GM19023 (cell line): Measurements from ENCODE around the gene SLC28A1.
"Not testable (repeated sequence)": the region's sequence is repeated elsewhere in the genome, so short reads cannot be mapped to it uniquely, and the experiment has no call there.

Experiments used
- ATAC-seq: cut with Tn5 transposase; IDR thresholded peaks from one replicate; pipeline ENCODE4 v1.9.1; 2021; ENCODE audit warnings: mild to moderate bottlenecking, moderate library complexity; ENCODE audit not compliant: unreplicated experiment

SLC28A1 gene

DNA sequence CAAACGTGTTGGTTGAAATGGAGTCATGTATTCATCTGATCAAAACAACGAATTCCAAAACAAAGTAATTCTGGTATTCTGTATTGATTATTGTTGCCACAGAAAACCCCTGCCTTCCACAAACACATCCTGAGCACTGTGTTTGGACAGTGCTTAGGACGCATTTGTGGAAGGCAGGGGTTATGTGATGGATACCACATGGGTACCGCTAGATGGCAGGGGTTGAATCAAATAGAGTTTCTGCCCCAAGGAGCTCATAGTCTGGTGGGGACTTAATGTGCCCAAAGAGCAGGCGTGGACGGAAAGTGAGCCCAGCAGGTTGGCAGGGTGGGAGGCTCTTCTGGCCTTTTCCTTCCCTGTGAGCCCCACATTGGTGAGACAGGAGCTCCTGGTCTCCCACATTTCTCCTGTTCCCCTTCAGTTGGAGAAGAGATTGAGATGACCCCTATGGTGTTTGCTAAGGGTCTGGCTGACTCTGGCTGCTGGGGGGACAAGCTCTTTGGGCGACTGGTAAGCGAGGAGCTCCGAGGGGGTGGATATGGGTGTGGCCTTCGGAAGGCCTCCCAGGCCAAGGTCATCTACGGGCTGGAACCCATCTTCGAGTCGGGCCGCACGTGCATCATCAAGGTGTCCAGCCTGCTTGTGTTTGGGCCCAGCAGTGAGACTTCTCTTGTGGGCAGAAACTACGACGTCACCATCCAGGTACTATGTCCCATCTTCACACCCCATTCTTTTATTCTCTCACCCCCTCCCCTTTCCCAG, 22.1 kb upstream of the SLC28A1 start:
- ATAC-seq: no peak

DNA sequence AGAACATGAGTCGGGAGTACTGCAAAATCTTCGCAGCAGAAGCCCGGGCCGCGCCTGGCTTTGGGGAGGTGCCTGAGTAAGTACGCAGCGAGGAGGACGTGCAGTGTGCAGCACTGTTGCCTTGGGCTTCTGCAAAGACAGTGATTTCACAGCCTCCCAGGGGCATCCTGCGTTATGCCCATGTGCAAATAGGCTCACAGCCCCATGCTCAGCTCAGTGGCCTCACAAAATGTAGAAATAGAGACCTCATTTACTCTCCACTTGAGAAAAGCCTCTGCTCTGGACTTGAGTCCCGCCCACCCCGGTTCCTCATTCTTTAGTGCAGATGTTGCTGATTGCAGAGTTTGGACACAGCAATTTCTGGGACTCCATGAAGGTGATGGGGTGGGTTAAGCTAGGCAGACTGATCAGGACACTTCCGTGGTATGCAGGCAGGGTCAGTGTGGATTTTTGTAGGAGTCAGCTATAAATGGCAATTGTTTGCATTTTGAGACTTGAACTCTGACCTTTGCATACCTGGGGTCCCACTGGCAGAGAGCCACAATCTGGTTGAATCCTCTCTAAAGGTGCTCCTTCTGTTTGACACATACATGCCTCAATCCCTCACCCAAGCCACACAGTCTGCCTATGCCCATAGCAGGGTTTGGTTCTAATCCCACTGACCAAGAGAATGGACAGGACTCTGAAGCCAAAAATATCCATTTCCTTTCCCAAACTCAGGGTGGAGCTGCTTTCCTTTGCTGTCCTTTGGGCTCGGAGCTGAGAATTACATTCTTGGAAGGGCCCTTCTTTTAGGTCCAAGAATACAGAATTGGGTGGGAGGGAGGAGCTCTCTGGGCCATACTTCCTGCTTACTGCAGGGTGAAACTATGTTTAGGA, 20.7 kb upstream of the SLC28A1 start:
- no peak for ATAC-seq

DNA sequence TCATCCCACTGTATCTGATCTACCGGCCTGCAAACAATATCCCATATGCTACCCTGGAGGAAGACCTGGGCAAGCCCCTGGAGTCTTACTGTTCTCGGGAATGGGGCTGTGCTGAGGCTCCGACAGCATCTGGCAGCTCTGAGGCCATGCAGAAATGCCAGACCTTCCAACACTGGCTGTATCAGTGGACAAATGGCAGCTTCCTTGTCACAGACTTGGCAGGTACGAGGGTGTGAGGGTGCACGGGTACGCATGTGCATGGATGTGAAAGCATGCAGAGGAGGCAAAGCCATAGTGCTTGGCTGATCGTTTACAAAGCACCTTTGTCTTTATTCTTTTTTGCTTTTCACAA, 20.0 kb upstream of the SLC28A1 start:
- ATAC-seq: no peak

DNA sequence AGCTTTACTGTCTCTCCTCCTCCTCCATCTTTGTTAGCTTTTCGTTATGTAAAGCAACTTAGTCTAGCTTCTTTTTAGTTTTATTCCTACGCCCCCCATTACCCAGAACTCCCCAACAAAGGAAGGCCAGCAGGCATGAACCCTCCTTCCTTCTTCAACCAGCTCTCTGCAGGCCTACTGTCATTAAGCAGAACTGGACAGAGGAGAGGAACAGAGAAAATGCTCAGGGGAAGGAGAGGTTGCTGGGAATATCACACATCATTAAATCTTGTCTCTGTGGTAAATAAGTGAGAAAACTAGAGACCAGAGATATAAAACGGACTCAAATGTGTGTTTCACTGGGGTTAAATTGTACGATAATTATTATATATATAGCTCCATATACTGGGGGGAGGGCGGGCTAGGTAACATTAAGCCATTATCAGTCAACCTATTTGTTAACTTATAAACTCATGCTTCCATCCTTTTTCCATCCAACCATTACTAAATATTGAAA, 19.3 kb upstream of the SLC28A1 start:
- no peak for ATAC-seq

DNA sequence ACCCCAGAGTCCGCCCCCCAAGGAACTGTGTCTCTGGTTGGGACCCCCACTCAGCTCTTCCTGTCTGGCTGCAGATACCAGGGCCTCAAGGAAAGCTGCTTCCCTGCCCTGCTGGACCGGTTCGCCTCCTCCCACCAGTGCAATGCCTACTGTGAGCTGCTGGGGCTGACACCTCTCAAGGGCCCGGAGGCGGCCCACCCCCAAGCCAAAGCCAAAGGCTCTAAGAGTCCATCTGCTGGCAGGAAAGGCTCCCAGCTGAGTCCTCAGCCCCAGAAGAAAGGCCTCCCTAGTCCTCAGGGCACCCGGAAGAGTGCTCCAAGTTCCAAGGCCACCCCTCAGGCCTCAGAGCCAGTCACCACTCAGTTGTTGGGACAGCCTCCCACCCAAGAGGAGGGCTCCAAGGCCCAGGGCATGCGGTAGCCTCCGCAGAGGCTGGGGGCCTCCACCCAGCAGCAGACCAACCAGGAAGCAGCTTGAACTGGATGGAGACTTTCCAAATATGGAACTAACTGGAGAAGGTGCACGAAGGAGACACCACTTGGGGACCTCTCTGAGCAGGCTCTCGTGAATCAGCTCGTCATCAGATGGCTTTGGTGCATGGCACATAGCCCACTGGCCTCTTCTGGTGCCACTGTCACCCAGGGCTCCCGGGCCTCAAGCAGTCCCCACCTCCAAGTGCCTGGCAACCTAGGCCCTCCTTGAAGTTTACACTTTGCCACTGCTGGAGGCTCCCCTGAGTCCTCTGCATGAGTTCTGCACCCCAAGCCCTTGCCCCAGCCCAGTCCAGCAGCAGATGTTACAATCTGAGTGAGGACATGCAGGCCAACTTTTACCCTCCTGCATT, 16.2 kb upstream of the SLC28A1 start:
- ATAC-seq: no peak

DNA sequence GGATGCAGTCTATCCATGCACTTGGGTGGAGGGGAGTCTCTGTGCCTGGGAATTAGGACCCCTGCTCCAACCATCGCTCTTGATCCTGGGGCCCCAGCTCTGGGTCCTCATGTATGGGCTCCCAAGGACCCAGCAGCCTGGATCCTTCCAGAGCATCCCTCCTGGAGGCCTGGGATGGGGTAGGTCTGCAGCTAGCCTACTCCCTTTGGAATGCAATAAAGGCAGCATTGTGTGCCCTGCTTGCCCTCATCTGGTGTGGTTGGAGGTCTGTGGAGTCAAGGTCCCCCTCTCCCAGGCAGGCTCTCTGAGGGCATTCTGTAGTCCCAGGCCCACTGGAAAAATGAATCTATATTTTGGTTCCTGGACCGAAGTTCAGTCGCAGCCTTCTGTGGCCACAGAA, 15.0 kb upstream of the SLC28A1 start:
- no peak for ATAC-seq

DNA sequence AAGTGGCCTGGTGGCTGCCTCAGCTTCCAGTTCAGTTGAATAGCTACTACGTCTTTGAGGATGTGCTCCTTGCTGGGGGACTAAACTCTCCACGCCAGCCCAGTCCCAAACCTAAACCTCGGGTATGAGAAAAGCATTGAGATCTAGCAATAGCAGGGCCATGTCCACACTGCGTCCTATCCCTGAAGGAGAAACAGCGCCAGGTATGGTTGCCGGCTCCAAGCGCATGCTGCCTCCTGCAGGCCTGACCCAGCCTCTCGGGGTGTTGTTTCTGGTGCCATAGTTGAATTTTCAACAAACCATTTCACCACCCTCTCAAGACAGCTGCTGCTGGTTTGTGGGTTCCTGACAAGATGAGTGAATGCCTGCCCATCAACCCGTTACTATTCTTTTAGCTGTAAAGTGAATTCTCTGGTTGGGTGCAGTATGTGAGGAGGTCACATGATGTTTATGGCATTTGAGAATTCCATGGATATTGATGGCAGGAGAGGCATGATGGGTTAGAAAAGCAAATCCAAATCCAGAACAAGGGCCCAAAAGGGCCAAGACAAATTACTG, 13.0 kb upstream of the SLC28A1 start:
- ATAC-seq: no peak

DNA sequence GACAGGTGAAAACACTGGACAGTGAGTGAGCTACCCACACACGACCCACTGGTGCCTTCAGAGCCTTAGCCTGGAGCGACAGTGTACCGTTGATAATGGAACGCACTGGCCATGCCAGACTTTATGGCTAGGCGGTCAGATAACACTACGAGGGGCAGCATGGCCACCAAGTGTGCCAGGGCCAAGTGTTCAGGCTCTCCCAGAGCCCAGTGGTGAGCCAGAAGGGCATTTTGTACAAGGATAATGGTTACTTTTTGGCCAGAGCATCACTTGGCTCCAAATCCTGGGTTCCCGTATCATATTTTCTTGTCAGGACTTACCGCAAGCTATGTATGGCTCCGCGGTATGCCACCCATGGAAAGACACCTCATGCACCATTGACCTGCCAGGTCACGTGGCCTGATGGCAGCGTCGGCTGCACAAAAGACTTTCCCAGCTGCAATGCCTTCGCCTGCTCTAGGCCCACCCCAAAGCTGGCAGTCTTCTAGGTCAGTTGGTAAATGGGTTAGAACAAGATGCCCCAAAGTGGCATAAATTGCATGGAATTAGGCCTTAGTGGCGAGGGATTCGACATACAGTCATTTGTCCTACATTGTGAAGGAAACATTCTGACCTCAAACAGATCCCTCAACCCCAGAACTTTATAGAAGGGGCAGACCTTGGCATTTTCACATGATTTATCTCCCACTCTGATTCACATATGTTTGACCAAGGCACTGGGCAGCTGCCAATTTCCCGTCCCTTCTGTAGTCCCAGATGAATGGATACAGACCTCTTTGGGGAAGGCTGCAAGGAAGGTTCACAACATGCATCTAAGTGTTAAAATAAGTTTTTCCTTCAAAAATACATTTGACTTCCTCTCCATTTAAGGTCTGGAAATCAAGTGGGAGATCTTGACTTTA, 12.2 kb upstream of the SLC28A1 start:
- ATAC-seq: no peak

DNA sequence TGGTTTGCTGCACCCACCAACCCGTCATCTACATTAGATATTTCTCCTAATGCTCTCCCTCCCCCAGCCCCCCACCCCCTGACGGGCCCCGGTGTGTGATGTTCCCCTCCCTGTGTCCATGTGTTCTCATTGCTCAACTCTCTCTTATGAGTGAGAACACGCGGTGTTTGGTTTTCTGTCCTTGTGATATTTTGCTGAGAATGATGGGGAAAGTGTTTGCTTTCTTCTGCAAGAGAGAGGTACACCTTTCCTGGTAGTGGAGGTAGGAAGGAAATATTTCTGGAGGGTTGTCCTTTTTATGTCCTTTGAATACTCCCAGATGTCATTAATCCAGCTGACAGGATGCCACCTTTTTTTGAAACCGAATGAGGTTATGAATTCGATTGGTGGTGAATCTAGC, 10.5 kb upstream of the SLC28A1 start:
- ATAC-seq: no peak

DNA sequence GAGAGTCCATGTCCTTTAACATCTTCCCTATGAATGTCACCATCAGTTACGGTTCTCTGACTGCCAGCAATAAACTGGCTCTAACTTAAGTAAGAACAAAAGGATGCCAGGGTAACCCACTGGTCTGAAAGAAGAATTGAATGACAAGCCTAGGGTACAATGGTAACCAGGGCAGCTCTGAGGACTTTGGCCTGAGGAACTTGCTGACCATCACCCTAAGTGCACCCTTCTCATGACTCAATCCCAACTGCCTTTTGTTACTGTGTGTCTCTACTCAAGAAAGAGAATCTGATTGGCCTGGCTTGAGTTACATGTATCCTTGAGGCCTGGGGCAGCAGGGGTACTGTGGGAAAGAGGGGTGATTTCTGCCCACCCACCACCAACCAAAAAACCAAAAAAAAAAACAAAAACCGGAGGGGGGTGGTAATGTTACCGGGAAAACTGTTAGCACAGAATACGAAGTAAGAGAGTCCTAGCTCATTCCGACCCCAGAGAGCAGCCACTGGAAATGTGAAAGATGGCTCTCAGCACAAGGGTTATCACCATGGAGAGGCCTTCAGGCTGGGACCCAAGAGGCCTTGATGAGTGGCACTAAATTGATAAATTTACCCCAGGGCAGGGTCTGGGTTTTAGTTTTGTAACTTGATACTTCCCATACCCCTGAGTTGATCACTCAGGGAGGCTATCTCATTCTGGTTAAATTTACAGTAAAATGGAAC, 9.3 kb upstream of the SLC28A1 start:
- no peak for ATAC-seq

DNA sequence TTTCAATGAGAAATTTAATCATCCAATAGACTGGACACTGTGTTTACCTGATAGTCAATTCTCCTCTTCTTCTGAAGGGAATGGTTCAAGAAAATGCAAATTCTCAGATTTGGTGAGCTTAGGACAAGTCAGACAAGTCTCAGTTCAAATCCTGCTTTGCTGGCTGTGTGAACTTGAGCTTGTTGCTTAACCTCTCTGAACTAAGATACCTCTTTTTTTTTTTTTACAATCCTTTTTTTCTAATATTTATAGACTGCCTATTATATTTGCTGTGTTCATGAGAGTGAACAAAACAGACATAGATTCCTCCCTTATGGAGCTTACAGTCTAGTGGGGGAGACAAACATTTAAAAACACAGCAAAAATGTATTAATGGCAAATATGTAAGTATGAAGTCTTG, 8.2 kb upstream of the SLC28A1 start:
- ATAC-seq: no peak

DNA sequence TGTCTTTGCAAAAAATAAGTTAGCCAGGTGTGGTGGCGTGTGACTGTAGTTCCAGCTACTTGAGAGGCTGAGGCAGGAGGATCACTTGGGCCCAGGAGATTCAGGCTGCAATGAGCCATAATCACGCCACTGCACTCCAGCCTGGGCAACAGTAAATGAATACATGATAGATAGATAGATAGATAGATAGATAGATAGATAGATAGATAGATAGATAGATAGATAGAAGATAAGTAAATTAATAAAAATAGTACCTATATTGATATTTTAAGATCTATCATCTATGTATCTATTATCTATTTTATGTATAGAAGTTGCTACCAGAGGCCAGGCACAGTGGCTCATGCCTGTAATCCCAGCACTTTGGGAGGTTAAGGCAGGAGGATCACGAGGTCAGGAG, 6.8 kb upstream of the SLC28A1 start:
- ATAC-seq: not testable (repeated sequence)

DNA sequence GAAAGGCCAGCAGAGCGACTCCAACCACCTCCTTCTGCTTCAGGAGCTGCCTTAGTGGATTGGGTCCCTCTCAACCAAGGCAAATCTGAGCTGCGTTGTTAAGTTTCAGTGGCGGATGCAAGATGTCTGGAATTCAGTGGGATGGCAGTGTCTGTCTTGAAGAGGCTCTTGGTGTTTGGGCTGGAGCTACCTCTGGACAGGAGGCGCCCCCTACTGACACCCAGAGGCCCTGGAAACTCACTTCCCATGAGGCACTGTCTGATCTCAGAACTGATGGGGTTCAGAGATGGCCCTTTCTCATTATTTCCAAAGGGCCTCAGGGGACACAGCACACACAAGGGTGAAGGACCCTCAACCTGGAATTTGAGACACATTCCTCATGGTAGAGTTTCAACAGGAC, 6.0 kb upstream of the SLC28A1 start:
- ATAC-seq: no peak

DNA sequence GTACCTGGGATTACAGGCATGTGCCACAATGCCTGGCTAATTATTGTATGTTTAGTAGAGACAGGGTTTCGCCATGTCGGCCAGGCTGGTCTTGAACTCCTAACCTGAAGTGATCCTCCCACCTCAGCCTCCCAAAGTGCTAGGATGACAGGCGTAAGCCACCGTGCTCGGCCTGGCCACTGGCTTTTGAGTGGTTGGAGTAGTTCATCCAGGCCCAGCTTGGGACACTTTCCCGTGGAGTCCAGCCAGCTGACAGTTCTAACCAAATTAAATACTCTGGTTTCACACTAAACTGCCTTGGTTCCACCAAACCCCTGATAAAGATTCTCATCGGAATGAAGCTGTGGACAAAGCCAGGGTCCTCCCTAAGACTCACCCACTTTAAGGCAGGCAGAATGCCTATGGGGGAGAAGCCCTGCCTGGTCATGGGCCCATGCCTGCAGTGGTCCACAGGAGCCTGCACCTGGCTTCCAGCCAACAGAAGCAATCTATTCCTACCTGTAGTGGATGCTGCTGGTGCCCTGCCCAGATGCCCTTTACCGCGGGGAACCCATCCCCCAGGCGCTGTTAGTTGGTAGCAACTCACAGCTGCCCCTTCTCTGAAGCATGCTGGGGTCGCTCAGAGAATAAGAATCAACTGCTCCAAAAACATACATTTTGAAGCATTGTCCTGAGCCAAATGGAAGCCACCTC, 5.2 kb upstream of the SLC28A1 start:
- ATAC-seq: no peak

DNA sequence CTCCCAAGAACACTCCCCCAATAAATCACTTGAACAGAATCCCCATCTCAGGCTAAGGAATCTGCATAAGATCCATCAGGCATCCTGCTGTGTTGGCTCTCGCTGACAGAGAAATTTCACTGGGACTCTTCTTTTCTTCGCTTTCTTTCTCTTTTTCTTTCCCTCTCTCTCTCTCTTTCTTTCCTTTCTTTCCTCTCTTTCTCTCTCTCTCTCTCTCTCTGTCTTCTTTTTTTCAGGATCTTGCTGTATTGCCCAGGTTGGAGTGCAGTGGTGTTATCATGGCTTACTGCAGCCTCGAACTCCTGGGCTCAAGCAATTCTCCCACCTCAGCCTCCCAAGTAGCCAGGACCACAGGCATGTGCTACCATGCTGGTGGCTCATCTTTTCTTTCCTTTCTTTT, 4.5 kb upstream of the SLC28A1 start:
- ATAC-seq: no peak

DNA sequence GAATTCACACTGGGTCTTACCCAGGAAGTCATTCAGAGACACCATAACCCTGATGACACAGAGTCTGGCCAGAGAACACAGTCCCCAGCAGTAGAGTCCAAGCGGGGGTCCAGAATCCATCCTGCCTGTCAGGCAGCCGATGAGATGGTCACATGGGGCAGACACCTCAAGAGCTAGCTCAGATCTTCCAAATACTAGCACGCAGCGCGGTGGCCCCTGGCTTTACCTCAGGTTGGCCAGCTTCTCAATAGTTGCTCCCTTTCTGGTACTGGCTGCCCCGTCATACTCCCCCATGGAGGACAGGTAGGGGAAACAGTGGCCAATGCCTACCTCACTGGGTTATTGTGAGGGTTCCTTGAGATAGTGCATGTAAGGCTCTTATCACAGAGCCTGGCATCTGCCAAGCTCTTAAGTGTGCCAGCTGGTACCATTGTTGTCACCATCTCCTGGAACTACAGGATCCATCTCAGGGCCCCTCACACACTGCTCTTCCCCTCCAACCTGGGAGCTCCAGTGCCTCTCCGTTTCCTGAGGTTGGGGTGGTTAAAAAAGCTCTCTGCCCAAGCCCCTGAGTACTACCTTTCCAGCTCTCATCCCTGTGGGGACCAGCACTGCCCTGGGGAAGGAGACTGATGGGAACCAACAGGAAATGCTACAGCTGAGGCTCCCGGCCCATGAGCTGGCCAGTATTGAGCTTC, 3.5 kb upstream of the SLC28A1 start:
- no peak for ATAC-seq

DNA sequence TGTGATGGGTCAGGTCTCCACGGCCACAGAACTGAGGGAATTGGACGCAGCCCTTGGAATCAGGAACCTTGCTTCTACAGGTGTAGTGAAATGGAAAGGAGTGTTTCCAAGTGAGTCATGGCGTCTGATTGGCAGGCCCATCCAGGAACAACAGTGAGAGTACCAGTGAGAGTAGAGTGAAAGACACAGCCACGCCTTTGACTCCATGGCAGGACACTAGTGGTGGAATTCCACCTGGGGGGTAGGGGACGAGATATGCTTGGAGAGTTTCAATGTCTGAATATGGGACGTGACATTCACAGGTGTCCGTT, 3.0 kb upstream of the SLC28A1 start:
- ATAC-seq: no peak

DNA sequence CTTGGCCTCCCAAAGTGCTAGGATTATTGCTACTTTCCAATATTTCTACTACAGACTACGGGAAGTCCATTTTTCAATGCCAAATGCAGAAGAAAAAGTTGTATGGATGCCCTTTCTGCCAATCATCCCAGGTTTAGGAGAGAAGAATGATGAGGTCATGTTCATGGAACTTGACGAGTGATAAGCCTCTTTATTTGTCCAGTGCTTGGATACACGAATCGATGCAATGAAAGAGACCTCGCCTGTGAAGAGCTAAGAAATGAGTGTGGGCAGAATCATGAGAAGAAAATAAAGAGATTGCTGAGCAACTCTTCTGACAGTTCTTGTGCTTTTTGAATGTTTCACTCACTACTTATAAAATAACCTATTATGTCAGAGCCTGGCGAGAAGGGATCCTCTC, 996 bp upstream of the SLC28A1 start:
- no peak for ATAC-seq
